ENCODE results near the gene ANO4. TPM values are rescaled to one million over a fixed set of nuclear protein-coding genes. Genes with fewer than 3 reads are reported as not detected.
"Not testable (repeated sequence)": the region's sequence is repeated elsewhere in the genome, so short reads cannot be mapped to it uniquely, and the experiment has no call there.

ANO4 gene
- polyA plus RNA-seq, 1 donor, result 0.78 TPM

- DNase-seq (ENCODE audit: low read depth), result no peak
Observed at GRCh38 chr12:101087920-101088319, 293.3 kb downstream of the ANO4 start.

GRCh38 chr12:101089271-101089670 lies 294.7 kb downstream of the ANO4 start:
- no peak for DNase-seq (ENCODE audit: low read depth)

- not testable (repeated sequence) for DNase-seq (ENCODE audit: low read depth)
Observed at GRCh38 chr12:101090222-101090621, 295.6 kb downstream of the ANO4 start.

GRCh38 chr12:101097829-101098580 lies 303.4 kb downstream of the ANO4 start:
- DNase-seq (ENCODE audit: low read depth), result no peak

GRCh38 chr12:101107032-101107763 lies 312.6 kb downstream of the ANO4 start:
- no peak for DNase-seq (ENCODE audit: low read depth)

- DNase-seq (ENCODE audit: low read depth), result no peak
Observed at GRCh38 chr12:101108130-101108529, 313.6 kb downstream of the ANO4 start.

- DNase-seq (ENCODE audit: low read depth), result no peak
Observed at GRCh38 chr12:101110866-101111265, 316.3 kb downstream of the ANO4 start.

- no peak for DNase-seq (ENCODE audit: low read depth)
Observed at GRCh38 chr12:101111441-101111840, 316.9 kb downstream of the ANO4 start.

GRCh38 chr12:101115326-101115725 lies 320.8 kb downstream of the ANO4 start:
- no peak for DNase-seq (ENCODE audit: low read depth)

GRCh38 chr12:101116911-101117310 lies 322.3 kb downstream of the ANO4 start:
- no peak for DNase-seq (ENCODE audit: low read depth)

- no peak for DNase-seq (ENCODE audit: low read depth)
Observed at GRCh38 chr12:101117842-101118241, 323.3 kb downstream of the ANO4 start.

GRCh38 chr12:101127521-101128219 lies 333.1 kb downstream of the ANO4 start:
- DNase-seq (ENCODE audit: low read depth), result no peak

- not testable (repeated sequence) for DNase-seq (ENCODE audit: low read depth)
Observed at GRCh38 chr12:101145777-101146431, 351.3 kb downstream of the ANO4 start.

- DNase-seq (ENCODE audit: low read depth), result no peak
Observed at GRCh38 chr12:101165319-101165718, 370.7 kb downstream of the ANO4 start.

- no peak for DNase-seq (ENCODE audit: low read depth)
Observed at GRCh38 chr12:101166866-101167265, 372.3 kb downstream of the ANO4 start.

GRCh38 chr12:101168001-101168400 lies 373.4 kb downstream of the ANO4 start:
- no peak for DNase-seq (ENCODE audit: low read depth)

GRCh38 chr12:101172316-101172715 lies 377.7 kb downstream of the ANO4 start:
- no peak for DNase-seq (ENCODE audit: low read depth)

- DNase-seq (ENCODE audit: low read depth), result no peak
Observed at GRCh38 chr12:101173197-101173749, 378.7 kb downstream of the ANO4 start.

- DNase-seq (ENCODE audit: low read depth), result no peak
Observed at GRCh38 chr12:101174541-101174940, 380.0 kb downstream of the ANO4 start.

All from forelimb muscle (tissue), 1 donor.